H1 (cell line): ENCODE data around the gene CA10. TPM values are rescaled to one million over a fixed set of nuclear protein-coding genes. Genes with fewer than 3 reads are reported as not detected.

Source experiments
- BRCA1 ChIP-seq: IDR thresholded peaks from 2 replicates; pipeline ENCODE4 v1.6.1; 2012; ENCODE audit warnings: low read depth, low read length, improper control_type of control experiment
- CHD2 ChIP-seq: IDR thresholded peaks from 2 replicates; pipeline ENCODE4 v1.6.1; 2012; ENCODE audit warnings: low read length, improper control_type of control experiment
- CHD7 ChIP-seq: fragments of 300-600 bp; sonication (generic); IDR thresholded peaks from 2 replicates; pipeline ENCODE4 v1.7.1; 2012; ENCODE audit warnings: low read length, moderate library complexity, mild to moderate bottlenecking, inconsistent platforms; ENCODE audit not compliant: insufficient replicate concordance
- E2F6 ChIP-seq: IDR thresholded peaks from 2 replicates; pipeline ENCODE4 v1.6.1; 2012; ENCODE audit warnings: inconsistent platforms
- KDM4A ChIP-seq: IDR thresholded peaks from one replicate; pipeline ENCODE4 v1.7.1; 2012; ENCODE audit warnings: low read depth, mild to moderate bottlenecking, moderate library complexity, low read length, inconsistent platforms; ENCODE audit not compliant: severe bottlenecking
- MAFK ChIP-seq: IDR thresholded peaks from 2 replicates; pipeline ENCODE4 v1.6.1; 2012; ENCODE audit warnings: low read depth, mild to moderate bottlenecking, improper control_type of control experiment, low read length
- PHF8 ChIP-seq: fragments of 200-600 bp; sonication (generic); conservative IDR thresholded peaks from 2 replicates; pipeline ENCODE4 v1.7.1; 2012; ENCODE audit warnings: low read depth, mild to moderate bottlenecking, inconsistent platforms, low read length, moderate library complexity
- POLR2AphosphoS5 ChIP-seq: IDR thresholded peaks from 2 replicates; pipeline ENCODE4 v1.6.1; 2011; ENCODE audit warnings: low read depth, low read length
- SIN3A ChIP-seq, 2 experiments: IDR thresholded peaks in 1 of 2; conservative IDR thresholded peaks in 1 of 2; 2 replicates each; pipeline ENCODE4 v1.6.1; 2011 to 2012; ENCODE audit warnings: low read length in 2 of 2, improper control_type of control experiment in 1 of 2, low read depth in 1 of 2, mild to moderate bottlenecking in 1 of 2
- polyA plus RNA-seq, 7 experiments: library from polyadenylated mRNA; depleted of rRNA in 3 of 7; stranded (reverse) in 5 of 7; unstranded in 2 of 7; fragments of >200 nt in 5 of 7; fragments of 200-250 nt in 2 of 7; gene quantifications; 1 replicate in 5 of 7; 2 replicates in 1 of 7; 4 replicates in 1 of 7; pipeline versions ENCODE4 v1.2.1 to v1.2.3, GENCODE V29; 2011 to 2013; ENCODE audit warnings: missing spikeins in 2 of 7, mixed read lengths in 2 of 7
- total RNA-seq: library from RNA; stranded (reverse); fragmentation: NEBNext Ultra II Directional; extraction: Animal tissue kit (Norgen Biotek cat#: 25700); gene quantifications from 2 replicates; pipeline ENCODE4 v1.2.1, GENCODE V29; 2021

The CA10 gene
- total and polyA plus RNA-seq, 2 of the 8 experiments (the other 6 are each of a cell fraction or from before 2014, with no cell fraction given) = 0.60 to 0.63 TPM

GRCh38 chr17:51740531-51740930, 418.0 kb downstream of the CA10 start (continued):
- no peak for TF ChIP-seq CHD7
- TF ChIP-seq PHF8 = no peak
- TF ChIP-seq E2F6 = no peak
- no peak for TF ChIP-seq BRCA1
- TF ChIP-seq POLR2AphosphoS5 = no peak
- no peak for TF ChIP-seq KDM4A
- no peak for TF ChIP-seq CHD2
- no peak for TF ChIP-seq MAFK
- no peak for TF ChIP-seq SIN3A (conservative IDR thresholded peaks at IDR 0.05 in 1 of 2, IDR thresholded peaks at IDR 0.05 in 1 of 2; ENCODE audit: low read depth in 1 of 2, low read length in 2 of 2)
